8988T (cell line): ENCODE data around the gene STARD4.

ENCODE experiments used
- DNase-seq: peaks from one replicate; pipeline ENCODE4 v3.0.0; 2011

STARD4 gene

DNA sequence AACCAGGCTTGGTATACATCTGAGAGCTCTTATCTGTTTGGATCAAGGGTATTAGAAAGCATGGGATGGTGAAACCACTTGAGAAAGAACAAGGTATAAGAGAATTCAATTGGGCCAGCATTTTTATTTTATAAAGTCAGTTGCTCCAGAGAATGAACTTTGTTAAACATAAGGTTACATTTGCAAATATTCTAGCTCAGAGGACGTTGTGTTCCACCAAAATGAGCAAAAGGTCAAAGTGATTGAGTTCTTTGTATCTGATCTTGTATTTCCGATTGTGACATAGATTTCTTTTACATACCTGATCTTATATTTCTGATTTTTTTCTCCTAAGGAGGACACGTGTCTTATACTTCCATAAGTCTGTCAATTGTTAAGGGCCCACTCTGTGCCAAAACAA, 8.6 kb upstream of the STARD4 start:
- no peak for DNase-seq

DNA sequence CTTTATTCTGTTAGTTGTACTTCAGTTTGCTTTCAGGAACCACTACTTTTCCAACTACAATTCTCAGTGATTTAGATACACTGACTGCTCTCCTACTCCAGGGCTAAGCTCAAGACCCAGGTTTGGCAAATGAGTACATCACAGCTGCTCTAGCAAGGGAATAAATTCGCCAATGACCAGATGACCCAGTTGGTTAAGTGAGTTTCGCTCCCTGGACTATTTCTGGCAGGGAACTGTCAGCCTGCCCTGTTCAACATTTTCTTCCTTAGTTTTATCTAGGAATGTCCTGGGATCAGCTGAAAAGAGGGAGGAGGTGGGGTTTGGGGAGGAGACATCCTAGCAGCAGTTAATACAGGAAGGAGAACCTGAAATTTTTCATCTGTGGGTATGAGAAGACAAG, 6.4 kb upstream of the STARD4 start:
- DNase-seq: no peak

DNA sequence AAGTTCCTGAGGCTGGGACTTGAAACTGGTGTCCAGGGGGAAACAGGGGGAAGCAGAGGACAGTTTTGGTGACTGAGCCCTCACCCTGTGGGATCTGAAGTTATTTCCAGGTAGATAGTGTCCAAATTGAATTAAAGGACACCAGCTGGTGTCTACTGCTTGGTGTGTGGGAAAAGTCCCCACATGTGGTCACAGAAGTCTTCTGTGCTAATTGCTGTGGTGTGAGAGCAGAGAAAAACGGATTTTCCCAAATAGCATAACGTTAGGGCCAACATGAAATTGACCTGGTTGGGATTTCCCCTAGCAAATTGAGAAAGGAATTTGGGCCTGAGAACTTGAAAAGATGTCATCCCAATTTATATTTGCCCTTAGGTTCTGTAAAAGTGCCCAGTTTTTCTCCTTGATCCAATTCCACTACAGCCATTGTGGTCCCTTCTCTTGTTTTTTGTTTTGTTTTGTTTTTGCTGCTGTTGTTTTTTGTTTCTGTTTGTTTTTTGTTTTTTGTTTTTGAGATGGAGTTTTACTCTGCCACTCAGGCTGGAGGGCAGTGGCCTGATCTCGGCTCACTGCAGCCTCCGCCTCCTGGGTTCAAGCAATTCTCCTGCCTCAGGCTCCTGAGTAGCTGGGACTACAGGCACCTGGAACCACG, 5.6 kb upstream of the STARD4 start:
- DNase-seq: no peak

DNA sequence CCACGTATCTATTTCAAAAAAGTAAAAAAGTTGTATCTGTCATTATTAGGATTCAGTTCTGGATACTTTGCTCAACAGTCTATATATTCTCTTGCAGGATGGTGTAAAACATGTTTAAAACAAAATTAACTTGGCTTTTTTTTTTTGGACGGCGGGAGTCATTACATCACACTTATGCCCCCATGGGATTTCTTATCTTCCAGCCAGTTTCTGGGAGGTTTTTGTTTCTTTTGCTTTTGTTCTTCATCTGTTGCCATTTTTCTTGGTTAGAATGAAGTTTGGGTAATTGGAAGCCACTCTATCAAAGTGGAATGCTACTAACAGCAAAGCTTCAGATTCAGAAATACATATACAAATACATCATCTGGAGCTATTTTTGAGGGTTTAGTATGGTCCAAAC, 1.8 kb upstream of the STARD4 start:
- DNase-seq: no peak

DNA sequence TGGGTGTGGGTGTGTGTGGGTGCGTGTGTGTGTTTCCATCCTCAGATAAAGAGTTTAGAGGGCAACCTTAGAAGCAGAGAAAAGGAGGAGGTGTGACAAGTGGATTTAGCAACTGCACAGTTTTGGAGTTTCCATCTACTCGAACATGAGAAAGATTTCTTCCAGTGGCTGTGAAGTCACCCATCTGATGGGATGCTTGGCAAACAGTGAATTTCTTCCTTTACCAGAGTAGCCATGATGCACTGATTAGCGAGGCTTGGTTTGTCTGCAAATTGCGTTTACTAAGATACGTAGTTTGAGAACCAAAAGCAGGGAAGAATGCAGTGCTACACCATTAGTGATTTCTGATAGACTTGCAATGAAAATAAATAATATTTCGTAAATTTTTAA, 791 bp upstream of the STARD4 start:
- DNase-seq: no peak

DNA sequence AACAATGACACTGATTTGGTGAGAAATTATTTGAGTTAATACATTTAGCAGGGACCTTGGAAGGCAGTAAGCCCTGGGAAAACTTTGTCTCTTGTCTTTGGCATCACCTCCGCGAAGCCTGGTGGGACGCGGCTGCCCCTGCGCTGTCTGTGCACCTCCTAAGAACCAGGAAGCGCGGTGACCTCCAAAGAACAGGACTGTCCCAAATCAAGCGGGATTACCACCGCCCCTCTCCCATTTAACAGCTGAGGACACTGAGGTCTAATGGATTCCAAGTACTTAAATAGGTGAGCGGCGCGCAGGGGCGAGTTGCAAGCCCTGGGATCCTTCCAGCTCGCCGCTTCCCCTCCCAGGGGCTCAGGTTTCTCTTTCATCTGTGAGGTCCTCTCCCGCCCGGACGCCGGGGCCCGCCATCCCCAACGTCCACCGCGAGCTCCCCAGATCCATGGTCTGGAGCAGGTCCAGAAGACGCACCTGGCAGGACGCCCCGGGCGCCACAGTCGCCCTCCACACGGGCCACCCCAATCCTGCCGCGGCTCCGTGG, 432 bp downstream of the STARD4 start:
- no peak for DNase-seq

DNA sequence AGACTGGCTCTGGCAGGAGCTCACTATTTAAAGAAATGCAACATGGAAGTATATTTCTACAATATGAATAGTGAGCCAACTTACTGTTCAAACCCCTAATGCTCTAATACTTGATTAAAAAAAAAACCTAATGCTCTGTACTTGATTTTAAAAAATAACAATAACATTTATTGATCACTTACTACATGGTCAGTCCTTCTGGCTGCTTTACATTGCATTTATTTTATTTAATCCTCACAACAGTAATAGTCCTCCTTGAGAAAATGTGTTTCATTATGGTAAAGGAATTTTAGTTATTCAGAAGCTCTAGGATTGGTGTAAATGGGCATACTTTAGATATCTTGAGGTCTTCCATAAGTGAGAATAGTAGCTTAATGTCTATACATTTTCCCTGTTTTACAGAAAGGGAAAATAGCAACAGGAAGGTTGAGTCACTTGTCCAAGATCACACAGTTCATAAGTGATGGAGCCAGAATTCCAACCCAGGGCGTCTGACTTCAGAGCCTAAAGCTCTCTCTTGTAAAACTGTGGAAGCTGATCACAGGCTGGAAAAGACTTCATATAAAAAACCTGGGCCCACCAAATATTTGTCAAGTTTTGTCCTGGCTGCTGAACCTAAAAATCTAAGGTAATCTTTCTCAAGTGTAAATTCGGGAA, 1.0 kb downstream of the STARD4 start:
- DNase-seq: no peak

DNA sequence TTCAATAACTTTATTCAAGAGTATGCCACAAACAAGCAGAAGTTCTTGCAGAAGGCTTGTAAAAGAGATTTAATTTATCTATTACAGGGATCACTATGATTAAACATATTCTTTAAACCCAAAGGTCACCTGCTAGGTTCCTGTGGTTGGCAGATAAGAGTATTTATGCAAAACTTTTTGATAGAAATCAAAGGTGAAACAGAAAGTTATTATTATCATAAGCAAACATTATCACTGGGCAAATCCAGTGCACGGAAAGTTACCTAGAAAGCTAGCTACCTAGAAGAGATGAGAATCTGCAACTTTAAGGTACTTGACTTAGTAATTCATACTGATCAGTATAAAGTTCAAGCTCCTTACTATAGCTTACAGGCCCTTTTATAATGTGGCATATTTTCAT, 3.2 kb downstream of the STARD4 start:
- no peak for DNase-seq

DNA sequence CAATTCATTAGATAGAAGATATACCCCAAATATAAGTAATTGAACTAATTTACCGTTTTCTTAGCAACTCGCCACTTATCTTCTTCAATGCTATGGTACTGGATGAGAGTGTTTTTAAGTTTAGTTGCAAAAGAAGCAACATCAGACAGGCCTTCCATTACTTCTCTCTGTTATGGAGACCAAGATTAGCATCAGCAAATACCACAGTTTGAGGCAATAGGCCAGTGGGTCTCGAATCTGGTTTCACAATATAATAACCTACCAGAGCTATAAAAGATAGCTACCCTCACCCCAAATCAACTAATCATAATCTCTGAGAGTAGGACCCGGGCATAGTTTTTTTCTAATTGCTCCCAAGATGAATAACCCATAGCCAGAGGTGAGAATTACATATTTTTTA, 5.1 kb downstream of the STARD4 start:
- no peak for DNase-seq

DNA sequence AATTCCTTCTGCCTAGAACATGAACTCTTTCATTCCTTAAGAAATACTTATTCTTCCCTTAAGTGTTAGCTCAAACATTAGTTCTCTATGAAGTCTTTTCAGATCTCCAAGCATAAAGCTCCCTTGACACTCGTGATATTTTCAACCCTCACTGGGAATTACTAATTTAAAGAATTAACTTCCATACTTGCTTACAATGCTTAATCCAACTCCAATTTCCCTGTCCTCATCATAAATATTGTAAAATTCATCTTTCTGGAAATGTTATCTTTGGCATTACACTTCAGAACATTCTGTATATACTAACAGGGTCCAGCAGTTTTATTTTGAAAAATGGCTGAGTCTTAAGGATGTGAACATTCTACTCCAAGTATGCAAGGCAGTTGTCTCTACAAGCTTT, 7.2 kb downstream of the STARD4 start:
- no peak for DNase-seq

DNA sequence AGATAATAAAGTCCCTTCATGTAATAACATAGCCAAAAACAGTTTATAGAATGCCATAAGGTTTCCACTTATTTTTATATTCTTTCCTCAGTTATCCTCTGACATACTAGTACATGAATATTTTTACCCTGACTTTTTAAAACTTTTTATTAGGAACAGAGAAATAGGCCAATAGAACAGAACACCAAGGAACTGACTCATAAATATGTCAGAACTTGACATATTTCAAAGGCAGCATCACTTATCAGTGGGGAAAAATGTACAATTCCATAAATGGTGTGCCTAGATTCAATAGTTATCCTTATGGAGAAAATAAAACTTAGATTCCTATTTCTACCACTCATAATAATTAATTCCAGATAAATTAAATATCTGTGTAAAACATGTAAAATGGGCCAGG, 9.4 kb downstream of the STARD4 start:
- no peak for DNase-seq

DNA sequence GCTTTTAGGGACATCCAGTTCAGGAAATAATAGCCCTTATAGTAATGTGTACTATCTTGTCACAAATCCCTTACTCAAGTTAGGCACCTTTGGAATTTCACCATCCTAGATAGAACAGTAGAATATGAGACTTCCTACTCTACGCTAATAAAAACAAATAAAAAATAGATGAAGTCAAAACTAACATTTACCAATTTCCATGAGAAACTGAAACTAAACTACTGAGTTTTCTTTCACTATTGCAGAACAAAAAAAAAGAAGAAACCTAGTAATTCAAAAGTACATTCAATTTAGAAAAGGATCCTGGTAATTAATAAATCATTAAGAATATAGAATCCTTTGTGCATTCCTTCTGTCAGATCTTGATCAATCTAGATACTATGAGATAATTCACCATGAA, 14.0 kb downstream of the STARD4 start:
- DNase-seq: no peak

DNA sequence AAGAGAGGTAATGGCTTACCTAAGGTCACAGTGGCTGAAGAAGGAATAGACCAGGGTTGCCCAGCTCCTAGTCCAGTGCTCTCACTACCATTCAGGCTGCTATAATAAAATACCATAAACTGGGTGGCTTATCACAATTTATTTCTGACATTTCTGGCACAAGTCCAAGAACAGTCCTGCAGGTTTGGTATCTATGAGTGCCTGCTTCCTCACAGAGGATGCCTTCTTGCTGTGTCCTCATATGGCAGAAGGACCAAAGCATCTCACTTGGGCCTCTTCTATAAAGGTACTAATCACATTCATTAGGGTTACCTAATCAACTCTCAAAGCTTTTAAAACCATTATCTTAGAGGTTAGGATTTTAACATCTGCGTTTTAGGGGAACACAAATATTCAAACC, 17.2 kb downstream of the STARD4 start:
- DNase-seq: no peak

DNA sequence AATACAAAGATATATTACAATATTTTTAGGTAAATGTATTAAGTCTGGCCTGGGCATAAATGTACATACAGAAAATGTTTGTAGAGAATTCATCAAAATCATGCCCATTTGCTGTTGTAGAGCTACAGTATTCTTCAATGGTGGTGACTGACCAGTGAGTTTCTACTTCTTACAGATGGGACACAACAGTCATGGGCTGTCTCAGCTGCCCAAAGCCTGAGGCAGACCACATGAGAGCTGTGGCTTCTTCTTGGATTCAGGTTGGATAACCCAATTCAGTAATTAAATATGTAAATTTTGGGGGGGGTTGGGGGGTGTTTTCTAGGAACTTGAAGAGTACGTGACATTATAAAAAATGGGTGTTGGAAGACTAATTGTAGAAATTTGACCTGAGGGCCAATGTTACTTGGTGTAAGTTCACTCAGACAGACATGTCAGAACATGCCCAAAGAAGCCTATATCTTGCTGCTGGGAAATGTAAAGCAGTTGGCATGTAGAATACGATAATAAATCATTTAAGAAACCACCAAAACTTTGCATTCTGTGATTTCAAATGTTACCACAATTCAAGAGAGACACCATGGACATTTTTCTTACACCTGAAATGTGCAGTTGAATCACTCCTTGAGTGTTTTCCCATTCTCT, 17.9 kb downstream of the STARD4 start:
- no peak for DNase-seq

DNA sequence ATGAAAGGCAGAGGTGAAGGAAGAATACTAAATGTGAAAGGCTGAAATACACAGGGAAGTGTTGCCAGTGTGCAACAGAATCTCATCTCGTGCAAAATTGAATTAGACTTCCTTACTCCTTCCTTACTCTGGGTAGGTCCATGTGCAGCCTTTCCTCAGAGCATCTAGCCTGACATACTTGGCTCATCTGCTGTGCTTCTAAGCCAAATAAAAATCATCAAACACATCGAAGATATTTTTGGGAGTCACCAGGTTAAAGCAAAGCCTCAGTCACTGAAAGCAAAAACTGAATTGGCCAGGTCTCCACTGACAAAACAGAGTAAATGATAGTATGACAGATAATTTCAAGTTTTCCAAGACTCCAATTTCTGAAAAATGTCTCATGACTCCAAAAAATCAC, 19.3 kb downstream of the STARD4 start:
- no peak for DNase-seq

DNA sequence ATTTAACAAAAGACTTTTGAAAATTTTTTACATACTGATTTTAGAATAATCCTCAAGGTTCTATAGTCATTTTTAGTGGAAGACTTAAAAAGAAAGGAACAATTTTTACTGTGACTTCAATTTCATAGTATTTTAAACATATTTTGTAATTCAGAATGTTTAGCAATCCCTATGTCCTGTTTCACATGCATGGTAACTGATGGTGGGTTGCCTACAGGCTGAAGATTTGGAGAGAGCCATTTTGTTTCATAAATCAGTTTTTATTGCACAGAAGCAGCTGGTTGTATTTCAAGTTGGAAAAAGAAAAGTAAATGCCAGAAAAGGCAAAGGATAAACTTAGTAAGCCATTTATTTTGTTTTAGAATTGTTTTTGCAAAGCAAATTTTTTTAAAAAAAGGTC, 24.0 kb downstream of the STARD4 start:
- no peak for DNase-seq

DNA sequence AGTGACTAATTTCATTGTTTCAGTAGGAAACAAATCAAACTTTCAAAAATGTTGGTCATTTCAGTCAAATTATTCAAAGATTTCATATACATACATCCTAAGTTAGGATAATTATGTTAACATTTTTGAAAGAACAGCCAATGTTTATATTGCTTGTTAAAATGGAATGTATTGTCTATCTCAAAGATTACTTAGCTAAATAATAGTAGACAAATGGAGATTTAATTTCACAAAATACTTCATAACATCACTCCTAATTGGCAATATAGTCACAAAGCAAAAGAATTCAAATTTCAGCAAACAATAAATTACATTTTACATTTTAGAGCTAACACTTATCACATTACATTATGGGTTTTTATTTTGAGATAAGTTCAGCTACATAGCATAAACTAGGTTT, 25.4 kb downstream of the STARD4 start:
- no peak for DNase-seq

DNA sequence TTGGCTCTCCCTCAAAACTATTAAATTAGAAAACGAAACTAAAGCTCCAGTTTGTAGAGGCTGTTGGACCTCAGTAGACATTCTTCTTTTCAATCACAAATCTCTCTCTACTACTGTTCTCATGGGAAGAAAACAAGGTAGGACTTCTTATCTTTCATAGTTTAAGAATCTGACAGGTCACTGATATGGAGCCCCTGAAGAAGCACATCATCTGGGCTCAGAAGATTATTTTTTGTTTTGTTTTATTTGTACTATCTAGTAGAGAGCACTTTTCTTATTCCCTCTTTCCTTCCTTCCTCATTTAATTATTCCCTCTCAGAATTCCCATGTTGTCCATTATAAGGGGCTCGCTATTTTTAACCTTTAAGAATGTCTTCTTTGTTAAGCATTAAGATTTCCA, 26.3 kb downstream of the STARD4 start:
- DNase-seq: no peak

DNA sequence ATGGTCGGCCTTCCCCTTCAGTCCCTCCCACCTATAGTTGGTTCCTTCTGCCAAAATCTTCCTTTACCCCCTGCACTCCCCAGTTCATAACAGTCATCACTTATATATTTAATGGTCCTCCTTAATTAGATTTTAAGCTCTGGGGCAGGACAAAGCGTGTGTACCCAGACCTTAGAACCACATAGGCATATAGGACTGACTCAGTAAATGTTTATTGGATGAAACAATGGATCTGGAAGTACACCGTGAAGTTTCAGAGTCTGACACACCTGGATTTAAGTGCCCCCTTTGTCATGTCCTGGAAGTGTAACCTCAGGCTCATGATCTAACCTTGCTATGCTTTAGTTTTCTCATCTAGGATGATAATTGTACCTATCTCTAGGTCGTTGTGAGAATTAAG, 32.0 kb downstream of the STARD4 start:
- no peak for DNase-seq

DNA sequence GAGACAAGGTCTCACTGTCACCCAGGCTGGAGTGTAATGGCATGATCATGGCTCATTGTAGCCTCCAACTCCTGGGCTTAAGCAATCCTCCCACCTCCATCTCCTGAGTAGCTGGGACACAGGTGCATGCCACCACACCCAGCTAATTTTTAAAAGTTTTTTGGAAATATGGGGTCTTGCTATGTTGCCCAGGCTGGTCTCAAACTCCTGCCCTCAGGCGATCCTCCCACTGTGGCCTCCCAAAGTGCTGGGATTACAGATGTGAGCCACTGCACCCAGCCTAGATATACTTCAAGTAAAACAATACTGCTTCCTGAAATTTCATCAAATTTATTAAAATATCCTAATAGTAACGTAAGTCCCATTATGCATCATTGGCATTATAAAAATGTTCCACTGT, 33.4 kb downstream of the STARD4 start:
- no peak for DNase-seq

DNA sequence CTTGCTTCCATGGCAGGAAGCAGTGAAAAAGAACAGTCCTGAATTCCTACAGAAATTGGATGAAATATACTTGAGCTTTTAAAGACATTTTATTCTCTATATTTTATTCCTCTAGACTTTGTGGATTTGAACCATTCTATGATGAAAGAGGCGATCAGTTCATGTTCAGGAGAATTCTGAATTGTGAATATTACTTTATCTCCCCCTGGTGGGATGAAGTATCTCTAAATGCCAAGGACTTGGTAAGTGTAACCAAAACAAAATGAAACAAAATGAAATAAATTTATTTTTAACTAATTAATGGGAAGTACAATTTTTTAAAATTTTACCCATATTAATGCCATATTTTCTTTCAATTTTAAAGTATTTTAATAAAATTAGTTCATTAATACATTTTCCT, 34.1 kb downstream of the STARD4 start:
- peak; percentile 19 for DNase-seq

DNA sequence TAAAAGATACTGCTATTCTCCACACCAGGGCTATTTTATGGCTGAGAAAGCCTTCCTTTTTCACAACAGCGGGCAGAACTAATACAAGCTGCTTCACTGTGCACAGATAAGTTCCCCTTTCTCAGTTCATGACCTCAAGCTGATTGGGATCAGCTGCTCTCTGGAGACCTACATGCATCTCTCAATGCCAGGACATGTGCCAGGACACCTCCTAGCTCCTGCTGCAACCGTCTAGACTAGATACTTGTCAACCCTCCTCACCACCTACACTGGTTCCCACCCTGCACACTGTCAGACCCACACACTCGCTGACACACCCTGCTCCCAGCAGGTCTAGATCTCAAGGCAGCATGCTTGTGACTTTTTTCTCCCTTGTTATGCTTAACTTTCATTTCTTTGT, 39.8 kb downstream of the STARD4 start:
- no peak for DNase-seq

DNA sequence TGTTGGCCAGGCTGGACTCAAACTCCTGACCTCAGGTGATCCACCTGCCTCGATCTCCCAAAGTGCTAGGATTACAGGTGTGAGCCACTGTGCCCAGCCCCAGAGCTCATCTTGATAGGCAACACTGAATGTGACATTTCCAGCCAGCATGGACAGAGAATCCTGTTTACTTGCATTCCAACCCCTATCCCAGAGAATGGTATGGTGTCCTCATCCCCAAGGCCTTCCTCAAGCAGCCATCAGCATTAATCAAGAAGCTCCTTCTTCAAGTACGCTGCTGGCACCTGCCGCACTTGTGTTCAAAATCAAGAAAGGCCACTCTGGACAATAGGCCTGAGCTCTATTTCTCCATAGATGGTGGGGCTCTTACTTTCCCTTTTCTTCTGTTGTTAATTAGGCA, 40.2 kb downstream of the STARD4 start:
- DNase-seq: no peak

DNA sequence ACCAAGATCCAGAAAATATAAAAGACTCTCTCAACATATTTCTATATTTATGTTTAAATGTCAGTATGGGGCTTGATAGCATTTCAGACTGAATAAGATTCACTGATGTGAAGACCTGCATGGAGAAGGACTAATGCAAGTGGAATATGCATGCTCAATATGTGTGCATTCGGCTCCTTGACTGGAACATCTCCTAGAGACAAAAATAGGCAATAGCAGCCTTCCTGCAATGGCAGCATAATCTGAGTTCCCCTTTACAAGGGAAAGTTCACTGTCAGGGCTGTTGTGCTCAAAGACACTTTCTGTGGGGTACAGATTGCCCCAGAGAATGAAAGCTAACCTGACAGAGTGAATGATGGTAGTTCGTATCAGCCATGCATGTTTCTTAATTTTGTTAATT, 42.4 kb downstream of the STARD4 start:
- no peak for DNase-seq
